Retinal pigment epithelial cell (primary cell): ENCODE data around the gene MAD1L1.

Source experiments
- DNase-seq: peaks from one replicate; pipeline ENCODE4 v3.0.0-alpha.2; 2010; ENCODE audit warnings: low read depth
- H3K4me3 ChIP-seq: 2 replicates; pipeline ENCODE4 v1.5.1; 2011; ENCODE audit warnings: mild to moderate bottlenecking, low read length, control low read depth, moderate library complexity
- TF ChIP-seq, protein P1 (sequence below): conservative IDR thresholded peaks from 2 replicates; pipeline ENCODE4 v1.5.1; 2011; ENCODE audit warnings: low read depth, low read length, control low read depth, inconsistent platforms

MAD1L1 gene

DNA sequence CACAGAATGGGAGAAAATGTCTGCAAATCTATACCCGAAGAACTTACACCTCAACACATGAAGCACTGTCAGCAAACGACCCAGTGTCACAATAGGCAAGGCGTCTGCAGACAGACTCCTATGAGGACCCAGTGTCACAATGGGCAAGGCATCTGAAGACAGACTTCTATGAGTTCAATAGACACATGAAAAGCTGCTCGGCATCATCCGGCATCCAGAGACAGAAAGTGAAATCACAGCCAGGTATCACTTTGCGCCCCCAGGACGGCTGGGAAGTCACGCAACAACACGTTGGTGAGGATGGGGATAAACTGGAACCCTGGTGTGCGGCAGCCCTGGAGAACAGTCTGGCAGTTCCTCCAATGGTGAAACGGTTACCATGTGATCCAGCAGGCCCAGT, 289.4 kb downstream of the MAD1L1 start:
- no peak overlapping the region for H3K4me3 ChIP-seq
- TF ChIP-seq, protein P1, sequence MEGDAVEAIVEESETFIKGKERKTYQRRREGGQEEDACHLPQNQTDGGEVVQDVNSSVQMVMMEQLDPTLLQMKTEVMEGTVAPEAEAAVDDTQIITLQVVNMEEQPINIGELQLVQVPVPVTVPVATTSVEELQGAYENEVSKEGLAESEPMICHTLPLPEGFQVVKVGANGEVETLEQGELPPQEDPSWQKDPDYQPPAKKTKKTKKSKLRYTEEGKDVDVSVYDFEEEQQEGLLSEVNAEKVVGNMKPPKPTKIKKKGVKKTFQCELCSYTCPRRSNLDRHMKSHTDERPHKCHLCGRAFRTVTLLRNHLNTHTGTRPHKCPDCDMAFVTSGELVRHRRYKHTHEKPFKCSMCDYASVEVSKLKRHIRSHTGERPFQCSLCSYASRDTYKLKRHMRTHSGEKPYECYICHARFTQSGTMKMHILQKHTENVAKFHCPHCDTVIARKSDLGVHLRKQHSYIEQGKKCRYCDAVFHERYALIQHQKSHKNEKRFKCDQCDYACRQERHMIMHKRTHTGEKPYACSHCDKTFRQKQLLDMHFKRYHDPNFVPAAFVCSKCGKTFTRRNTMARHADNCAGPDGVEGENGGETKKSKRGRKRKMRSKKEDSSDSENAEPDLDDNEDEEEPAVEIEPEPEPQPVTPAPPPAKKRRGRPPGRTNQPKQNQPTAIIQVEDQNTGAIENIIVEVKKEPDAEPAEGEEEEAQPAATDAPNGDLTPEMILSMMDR = no peak
- DNase-seq = no peak

DNA sequence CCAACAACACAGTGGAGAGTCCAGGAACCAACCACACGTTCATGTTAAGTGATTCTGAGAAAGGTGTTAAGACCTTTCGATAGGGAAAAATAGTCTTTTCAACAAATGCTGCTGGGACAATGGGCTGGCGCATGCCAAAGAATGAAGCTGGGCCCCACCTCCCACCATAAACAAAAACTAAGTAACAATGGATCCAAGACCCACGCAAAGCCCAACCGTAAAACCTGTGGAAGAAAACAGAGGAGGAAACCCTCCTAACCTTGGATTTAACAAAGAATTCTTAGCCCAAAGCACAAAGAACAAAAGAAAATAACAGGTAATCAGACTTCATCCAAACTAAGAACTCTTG, 289.8 kb downstream of the MAD1L1 start:
- TF ChIP-seq, protein P1 = no peak
- DNase-seq = no peak
- no peak overlapping the region for H3K4me3 ChIP-seq

DNA sequence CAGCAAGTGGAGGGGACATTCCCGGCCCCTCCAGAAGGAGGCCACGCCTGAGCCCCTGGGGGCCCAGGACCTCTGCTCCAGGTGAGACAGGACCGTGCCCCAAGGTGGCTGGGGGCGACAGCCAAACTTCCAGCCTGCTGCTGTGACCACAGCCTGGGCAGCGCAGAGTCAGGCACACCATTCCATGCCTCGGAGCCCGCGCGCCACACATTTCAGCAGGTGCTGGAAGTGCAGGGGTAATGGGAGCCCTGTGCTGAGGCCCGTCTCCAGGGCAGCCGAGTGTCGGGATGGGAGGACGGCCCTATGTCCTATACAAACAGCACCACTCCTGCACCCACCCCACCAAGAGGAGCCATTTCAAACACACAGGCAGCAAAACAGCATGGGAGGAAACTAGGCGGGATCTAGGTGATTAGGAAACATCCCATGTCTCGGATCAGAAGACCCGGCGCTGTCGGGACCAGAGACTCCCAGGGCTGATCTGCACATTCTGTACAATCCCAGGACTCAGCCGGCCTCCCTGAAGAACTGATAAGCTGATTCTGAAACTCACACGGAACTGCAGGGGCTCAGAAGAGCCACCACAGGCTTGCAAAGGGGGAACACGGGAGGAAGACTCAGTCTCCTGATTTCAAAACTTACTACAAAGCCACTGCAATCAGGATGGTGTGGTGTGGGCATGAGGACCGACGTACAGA, 290.4 kb downstream of the MAD1L1 start:
- TF ChIP-seq, protein P1 = no peak
- DNase-seq = no peak
- no peak overlapping the region for H3K4me3 ChIP-seq

DNA sequence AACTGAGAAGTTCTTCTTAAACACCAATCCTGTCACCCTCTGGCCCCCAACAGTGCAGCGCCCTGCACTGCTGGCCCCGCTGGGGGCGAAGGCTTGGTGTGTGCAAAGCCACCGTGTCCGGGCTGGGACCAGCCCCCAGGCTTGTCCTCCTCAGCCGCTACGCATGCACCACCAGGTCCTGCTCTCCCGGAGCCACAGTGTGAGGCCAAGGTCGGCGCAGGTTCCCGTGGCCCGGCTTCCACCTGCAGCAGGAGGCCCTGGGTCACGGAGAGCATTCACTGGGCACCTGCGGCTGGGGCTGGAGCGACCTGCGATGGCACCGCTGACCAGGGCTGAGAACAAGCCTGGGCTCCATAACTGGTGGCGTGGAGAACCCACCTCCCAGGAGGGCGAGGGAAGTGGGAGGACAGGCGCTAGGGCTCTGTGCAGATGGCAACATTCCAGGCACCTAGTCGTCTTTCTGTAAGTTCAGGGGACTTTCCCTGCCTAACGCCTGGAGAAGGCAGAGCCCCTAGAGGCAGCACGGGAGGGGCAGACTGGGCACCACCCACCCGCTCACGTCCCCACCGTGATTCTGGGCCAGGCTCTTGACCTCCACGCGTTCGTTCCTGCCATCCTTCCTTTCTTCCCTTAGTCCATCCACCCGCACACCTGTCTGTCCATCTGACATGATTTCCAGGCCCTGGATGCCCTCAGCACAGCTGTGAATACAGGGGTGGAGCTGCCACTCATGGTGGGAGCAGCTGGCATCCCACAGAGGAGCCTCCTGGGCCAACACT, 291.1 kb downstream of the MAD1L1 start:
- DNase-seq = no peak
- TF ChIP-seq, protein P1 = no peak
- H3K4me3 ChIP-seq = no peak overlapping the region

DNA sequence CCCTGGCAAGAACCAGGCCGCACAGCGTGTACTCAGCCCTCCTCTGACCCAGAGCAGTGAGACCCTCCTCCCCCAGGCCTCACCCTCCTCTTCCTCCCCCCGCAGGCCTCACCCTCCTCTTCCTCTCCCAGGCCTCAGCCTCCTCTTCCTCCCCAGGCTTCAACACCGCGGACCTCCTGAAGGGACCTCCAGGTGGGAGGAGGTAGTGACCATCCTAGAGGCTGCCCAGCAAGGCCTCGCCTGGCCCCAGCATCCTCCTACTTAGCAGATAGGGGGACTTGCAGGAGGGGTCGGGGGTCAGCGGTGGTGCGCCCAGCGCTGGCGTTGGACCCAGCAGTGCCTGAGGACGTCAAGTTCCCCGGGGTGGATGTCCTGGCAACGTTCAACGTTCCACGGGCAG, 291.9 kb downstream of the MAD1L1 start:
- H3K4me3 ChIP-seq = no peak overlapping the region
- DNase-seq = no peak
- TF ChIP-seq, protein P1 = no peak

DNA sequence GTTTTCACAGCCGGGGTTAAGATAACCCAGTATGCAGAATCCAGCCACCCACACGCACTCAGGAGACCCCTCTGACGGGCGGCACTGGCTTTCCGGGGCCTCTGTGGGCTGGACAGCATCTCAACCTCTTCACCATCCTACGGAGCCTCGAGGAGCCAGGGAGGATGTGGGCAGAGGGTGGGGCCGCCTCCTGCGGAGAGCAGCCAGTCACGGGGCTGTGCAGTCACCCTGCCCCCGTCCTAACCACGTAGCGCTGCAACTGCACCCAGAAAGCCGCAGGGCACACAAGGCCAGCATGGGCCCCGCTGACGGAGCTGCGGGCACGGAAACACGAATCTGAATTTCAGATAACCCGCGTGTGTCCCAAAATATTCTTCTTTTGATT, 292.4 kb downstream of the MAD1L1 start:
- no peak overlapping the region for H3K4me3 ChIP-seq
- TF ChIP-seq, protein P1 = no peak
- no peak for DNase-seq
